ENCODE results near the gene ABHD17C.

Gene ABHD17C

GRCh38 chr15:80677041-80677440 lies 18.1 kb upstream of the ABHD17C start:
- Histone ChIP-seq H3K4me1 (no peaks in the 10 kb centered on the region), H2AFZ (no peak overlapping the region), H3K27me3 (ENCODE audit: control insufficient read depth, insufficient read depth, low read length) (no peaks in the 10 kb centered on the region), H3K9ac (no peak overlapping the region), H3K9me3 (ENCODE audit: control insufficient read depth, low read length) (no peaks in the 10 kb centered on the region), H3K27ac (no peak overlapping the region), H3K79me2 (no peaks in the 10 kb centered on the region), H3K4me3 (ENCODE audit: low read depth, low read length) (no peak overlapping the region), H3K4me2 (ENCODE audit: low read length) (no peak overlapping the region), H3K36me3 (ENCODE audit: control insufficient read depth, insufficient read depth, low read length) (no peaks in the 10 kb centered on the region)
- TF ChIP-seq CTCF (IDR thresholded peaks at IDR 0.05) = no peak

GRCh38 chr15:80679167-80679803 lies 15.8 kb upstream of the ABHD17C start:
- Histone ChIP-seq H3K36me3 (ENCODE audit: control insufficient read depth, insufficient read depth, low read length) (no peaks in the 10 kb centered on the region), H3K9me3 (ENCODE audit: control insufficient read depth, low read length) (no peaks in the 10 kb centered on the region), H2AFZ (no peak overlapping the region), H3K27ac (no peak overlapping the region), H3K9ac (no peak overlapping the region), H3K27me3 (ENCODE audit: control insufficient read depth, insufficient read depth, low read length) (no peaks in the 10 kb centered on the region), H3K4me2 (ENCODE audit: low read length) (no peak overlapping the region), H3K79me2 (no peaks in the 10 kb centered on the region), H3K4me1 (no peaks in the 10 kb centered on the region), H3K4me3 (ENCODE audit: low read depth, low read length) (no peak overlapping the region)
- no peak for TF ChIP-seq CTCF (IDR thresholded peaks at IDR 0.05)

DNA sequence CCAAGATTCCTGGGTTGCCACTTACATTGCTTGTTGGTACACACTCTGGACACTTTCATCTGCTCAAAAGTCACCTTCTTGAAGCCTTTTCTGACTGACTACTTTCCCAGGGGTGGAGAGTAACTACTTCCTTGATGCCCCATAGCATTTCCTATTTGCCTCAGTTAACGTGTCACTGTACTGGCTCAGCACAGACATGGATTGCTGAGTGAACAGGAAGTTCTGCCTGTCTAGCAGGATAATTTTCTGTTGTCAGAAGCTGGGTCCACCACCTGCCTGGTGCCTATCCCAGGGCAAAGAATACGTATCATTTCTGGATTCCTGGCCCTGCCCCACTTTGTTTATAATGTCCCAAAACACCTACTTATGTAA lies 15.3 kb upstream of the ABHD17C start:
- no peak overlapping the region for H2AFZ ChIP-seq
- H3K27me3 ChIP-seq (ENCODE audit: control insufficient read depth, insufficient read depth, low read length) = no peaks in the 10 kb centered on the region
- no peak overlapping the region for H3K4me3 ChIP-seq (ENCODE audit: low read depth, low read length)
- no peaks in the 10 kb centered on the region for H3K36me3 ChIP-seq (ENCODE audit: control insufficient read depth, insufficient read depth, low read length)
- H3K9ac ChIP-seq = no peak overlapping the region
- no peaks in the 10 kb centered on the region for H3K79me2 ChIP-seq
- no peak overlapping the region for H3K4me2 ChIP-seq (ENCODE audit: low read length)
- H3K9me3 ChIP-seq (ENCODE audit: control insufficient read depth, low read length) = no peaks in the 10 kb centered on the region
- H3K4me1 ChIP-seq = no peaks in the 10 kb centered on the region
- no peak overlapping the region for H3K27ac ChIP-seq
- no peak for TF ChIP-seq CTCF (IDR thresholded peaks at IDR 0.05)

DNA sequence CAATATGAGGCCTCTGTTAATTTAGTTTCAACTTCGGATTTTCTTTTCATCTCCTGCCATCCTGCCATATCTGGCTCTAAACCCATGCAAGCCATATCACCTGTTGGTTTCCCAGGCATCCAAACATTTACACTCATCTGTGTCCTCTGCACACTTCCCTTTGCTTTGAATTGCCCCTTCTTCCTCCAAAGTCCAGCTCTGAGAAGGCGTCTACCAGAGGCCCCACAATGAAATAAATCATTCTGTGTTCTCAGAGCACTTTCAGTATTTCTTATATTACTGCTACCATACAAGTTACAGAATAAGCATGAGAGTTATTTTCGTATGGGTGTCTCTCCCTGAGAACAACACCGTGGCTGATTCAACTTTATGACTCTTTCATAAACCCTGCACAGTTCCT lies 12.9 kb upstream of the ABHD17C start:
- Histone ChIP-seq H3K4me2 (ENCODE audit: low read length) (no peak overlapping the region), H3K4me3 (ENCODE audit: low read depth, low read length) (no peak overlapping the region), H3K4me1 (no peaks in the 10 kb centered on the region), H3K79me2 (no peaks in the 10 kb centered on the region), H2AFZ (no peak overlapping the region), H3K9ac (no peak overlapping the region), H3K9me3 (ENCODE audit: control insufficient read depth, low read length) (no peaks in the 10 kb centered on the region), H3K27ac (no peak overlapping the region), H3K36me3 (ENCODE audit: control insufficient read depth, insufficient read depth, low read length) (no peaks in the 10 kb centered on the region), H3K27me3 (ENCODE audit: control insufficient read depth, insufficient read depth, low read length) (no peaks in the 10 kb centered on the region)
- TF ChIP-seq CTCF (IDR thresholded peaks at IDR 0.05) = no peak

- Histone ChIP-seq H3K9ac (no peak overlapping the region), H3K79me2 (no peaks in the 10 kb centered on the region), H3K27ac (no peak overlapping the region), H3K27me3 (ENCODE audit: control insufficient read depth, insufficient read depth, low read length) (no peaks in the 10 kb centered on the region), H3K4me2 (ENCODE audit: low read length) (no peak overlapping the region), H2AFZ (no peak overlapping the region), H3K9me3 (ENCODE audit: control insufficient read depth, low read length) (no peaks in the 10 kb centered on the region), H3K36me3 (ENCODE audit: control insufficient read depth, insufficient read depth, low read length) (no peaks in the 10 kb centered on the region), H3K4me1 (no peaks in the 10 kb centered on the region), H3K4me3 (ENCODE audit: low read depth, low read length) (no peak overlapping the region)
- no peak for TF ChIP-seq CTCF (IDR thresholded peaks at IDR 0.05)
Observed at GRCh38 chr15:80684697-80685096, 10.4 kb upstream of the ABHD17C start.
